ENCODE measurements around the gene TECPR1. TPM values are rescaled to one million over a fixed set of nuclear protein-coding genes. Genes with fewer than 3 reads are reported as not detected.

Gene TECPR1
- total RNA-seq, 2 donors from 2014 or later = 31.4 to 62.7 TPM

- H3K27ac ChIP-seq = peak overlapping the region; percentile 49 to 66
- WGBS = 87% methylated on average over 8 of the region's 8 CpGs
- no peaks in the 10 kb centered on the region for H3K9me3 ChIP-seq
- no peaks in the 10 kb centered on the region for H3K36me3 ChIP-seq
- DNase-seq (ENCODE audit: low spot score) = no peak
- H3K4me1 ChIP-seq (replicated peaks) = peaks cover 8% of the 10 kb centered on the region
- H3K27me3 ChIP-seq (replicated peaks; ENCODE audit: insufficient read depth) = no peaks in the 10 kb centered on the region
- no peak for TF ChIP-seq POLR2A (IDR thresholded peaks at IDR 0.05)
- TF ChIP-seq POLR2AphosphoS5 (IDR thresholded peaks at IDR 0.05) = no peak
- no peak for TF ChIP-seq CTCF (IDR thresholded peaks at IDR 0.05)
- intact Hi-C loops (cut with DNase I) = no loop called here
- H3K4me3 ChIP-seq = no peak overlapping the region
These were observed 81.1 kb downstream of the TECPR1 start for GRCh38 chr7:98170966-98171365.

GRCh38 chr7:98168904-98169621, 83.0 kb downstream of the TECPR1 start:
- intact Hi-C loops (cut with DNase I) = loop anchor here (1.0 to 5.0 kb wide), 2 partner anchors 62 to 147 kb away; no protein-coding TSS in a partner anchor

GRCh38 chr7:98168181-98168903, 83.7 kb downstream of the TECPR1 start:
- Histone ChIP-seq H3K27ac (no peak overlapping the region), H3K36me3 (no peaks in the 10 kb centered on the region), H3K27me3 (replicated peaks; ENCODE audit: insufficient read depth) (no peaks in the 10 kb centered on the region), H3K9me3 (no peaks in the 10 kb centered on the region), H3K4me1 (replicated peaks) (peaks cover 5% of the 10 kb centered on the region), H3K4me3 (no peak overlapping the region)
- intact Hi-C loops (cut with DNase I) = loop anchor here (1.0 to 5.0 kb wide), 2 partner anchors 61 to 146 kb away; no protein-coding TSS in a partner anchor
- DNase-seq (ENCODE audit: low spot score) = peak; percentile 66
- TF ChIP-seq CTCF (IDR thresholded peaks at IDR 0.05) = peak; percentile 84 to 90 (median 88)
- no peak for TF ChIP-seq POLR2A (IDR thresholded peaks at IDR 0.05)
- peak; percentile 61 for TF ChIP-seq POLR2AphosphoS5 (IDR thresholded peaks at IDR 0.05)
- 62% methylated on average over 17 of the region's 17 CpGs for WGBS

More at GRCh38 chr7:98168904-98169621, 83.0 kb downstream of the TECPR1 start:
- TF ChIP-seq POLR2A (IDR thresholded peaks at IDR 0.05) (no peak), CTCF (IDR thresholded peaks at IDR 0.05) (no peak), POLR2AphosphoS5 (IDR thresholded peaks at IDR 0.05) (no peak)
- 92% methylated on average over 5 of the region's 5 CpGs for WGBS
- Histone ChIP-seq H3K36me3 (no peaks in the 10 kb centered on the region), H3K27ac (peak overlapping the region in 1 of 2 donors; percentile 66), H3K4me3 (no peak overlapping the region), H3K9me3 (no peaks in the 10 kb centered on the region), H3K27me3 (replicated peaks; ENCODE audit: insufficient read depth) (no peaks in the 10 kb centered on the region), H3K4me1 (replicated peaks) (peaks cover 5% of the 10 kb centered on the region)
- no peak for DNase-seq (ENCODE audit: low spot score)

- intact Hi-C loops (cut with DNase I) = loop anchor here (1.0 to 5.0 kb wide), 2 partner anchors 60 to 145 kb away; no protein-coding TSS in a partner anchor
- 94% methylated on average over 15 of the region's 15 CpGs for WGBS
- Histone ChIP-seq H3K27ac (no peak overlapping the region), H3K9me3 (no peaks in the 10 kb centered on the region), H3K27me3 (replicated peaks; ENCODE audit: insufficient read depth) (no peaks in the 10 kb centered on the region), H3K4me1 (replicated peaks) (peaks cover 5% of the 10 kb centered on the region), H3K36me3 (no peaks in the 10 kb centered on the region), H3K4me3 (no peak overlapping the region)
- TF ChIP-seq POLR2AphosphoS5 (IDR thresholded peaks at IDR 0.05) (no peak), CTCF (IDR thresholded peaks at IDR 0.05) (no peak), POLR2A (IDR thresholded peaks at IDR 0.05) (no peak)
- DNase-seq (ENCODE audit: low spot score) = no peak
These were observed 84.4 kb downstream of the TECPR1 start for GRCh38 chr7:98167653-98168052.
